OCI-LY1 (cell line): Measurements from ENCODE around the gene HSBP1L1.

Experiments used
- CTCF ChIP-seq: fragments of 200-600 bp; sonication (generic), shearing (Covaris generic); IDR thresholded peaks from 2 replicates; pipeline ENCODE4 v1.5.1; 2017; ENCODE audit warnings: mild to moderate bottlenecking, antibody characterized with exemption, low read length, moderate library complexity, mixed read lengths
- EZH2 ChIP-seq: fragments of 200-600 bp; sonication (generic), shearing (Covaris generic); IDR thresholded peaks from 2 replicates; pipeline ENCODE4 v1.8.0; 2017; ENCODE audit warnings: borderline replicate concordance, mixed run types, mild to moderate bottlenecking, antibody characterized with exemption, low read length, moderate library complexity, mixed read lengths

- TF ChIP-seq EZH2 (no peak), CTCF (no peak)
These were observed 22.2 kb upstream of the HSBP1L1 start for GRCh38 chr18:79942211-79942610.
